Breast epithelium (tissue), 3 donors: ENCODE results near the gene PLA2G15.

Source experiments
- POLR2A ChIP-seq: fragments of 450-650 bp; IDR thresholded peaks from one replicate; pipeline ENCODE4 v1.6.1; 2016; ENCODE audit warnings: antibody characterized with exemption, mild to moderate bottlenecking, moderate library complexity
- POLR2AphosphoS5 ChIP-seq, 3 donors: sonication (generic); formaldehyde crosslinking; IDR thresholded peaks; one replicate each; pipeline ENCODE4 v1.6.1; 2017; ENCODE audit warnings: antibody characterized with exemption in 3 of 3

DNA sequence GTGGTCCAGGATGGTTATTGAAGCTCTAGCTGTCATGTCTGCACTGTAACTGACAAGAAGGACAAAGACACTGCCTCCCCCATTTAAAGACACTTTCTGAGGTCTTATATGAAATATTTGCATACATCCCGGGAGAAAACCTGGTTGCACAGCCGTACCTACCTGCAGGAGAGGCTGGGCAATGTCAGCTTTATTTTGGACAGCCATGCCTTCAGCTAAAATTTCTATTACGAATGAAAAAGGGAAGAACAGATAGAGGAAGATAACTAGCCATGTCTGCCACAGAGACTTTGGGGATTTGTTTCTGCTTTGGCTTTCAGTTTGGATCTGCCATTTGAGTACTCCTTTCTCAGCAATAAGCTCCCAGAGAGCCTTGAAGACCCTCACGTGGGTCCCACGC lies 38.2 kb downstream of the PLA2G15 start:
- no peak for TF ChIP-seq POLR2AphosphoS5 (IDR thresholded peaks at IDR 0.05)
- TF ChIP-seq POLR2A = no peak
